KMS-11 (cell line): ENCODE results near the gene MYOD1.

ENCODE experiments used
- H2AFZ ChIP-seq: fragments of 200-600 bp; sonication (generic); 2 replicates; pipeline ENCODE4 v1.6.1; 2016; ENCODE audit warnings: antibody characterized with exemption, mixed run types, low read depth
- H3K27ac ChIP-seq: fragments of 200-600 bp; sonication (generic); 2 replicates; pipeline ENCODE4 v1.6.1; 2016; ENCODE audit warnings: mild to moderate bottlenecking, mixed run types
- H3K27me3 ChIP-seq: fragments of 200-600 bp; sonication (generic); 2 replicates; pipeline ENCODE4 v1.6.1; 2017; ENCODE audit warnings: mild to moderate bottlenecking, low read depth, mixed run types, moderate library complexity; ENCODE audit not compliant: insufficient read depth
- H3K36me3 ChIP-seq: fragments of 200-600 bp; sonication (generic); 2 replicates; pipeline ENCODE4 v1.6.1; 2017; ENCODE audit warnings: mild to moderate bottlenecking, mixed run types; ENCODE audit not compliant: insufficient read depth
- H3K4me1 ChIP-seq: fragments of 200-600 bp; sonication (generic); 2 replicates; pipeline ENCODE4 v1.6.1; 2016; ENCODE audit warnings: mild to moderate bottlenecking, low read depth, mixed run types; ENCODE audit not compliant: poor library complexity, severe bottlenecking
- H3K4me2 ChIP-seq: fragments of 200-600 bp; sonication (generic); 2 replicates; pipeline ENCODE4 v1.7.0; 2016; ENCODE audit warnings: mild to moderate bottlenecking, mixed run types
- H3K4me3 ChIP-seq: fragments of 200-600 bp; sonication (generic); IDR thresholded peaks from 2 replicates; pipeline ENCODE4 v1.6.1; 2017; ENCODE audit warnings: low read depth, low read length, mixed read lengths; ENCODE audit not compliant: insufficient read depth
- H3K79me2 ChIP-seq: fragments of 200-600 bp; sonication (generic); 2 replicates; pipeline ENCODE4 v1.6.1; 2016; ENCODE audit warnings: low read depth, mixed run types; ENCODE audit not compliant: insufficient read depth
- H3K9ac ChIP-seq: fragments of 200-600 bp; sonication (generic); 2 replicates; pipeline ENCODE4 v1.6.1; 2016; ENCODE audit warnings: mild to moderate bottlenecking, mixed run types
- H4K20me1 ChIP-seq: fragments of 200-600 bp; sonication (generic); 2 replicates; pipeline ENCODE4 v1.6.1; 2016; ENCODE audit warnings: mild to moderate bottlenecking, mixed run types; ENCODE audit not compliant: insufficient read depth
- TF ChIP-seq, protein P1 (sequence below): fragments of 200-600 bp; sonication (generic); conservative IDR thresholded peaks from 2 replicates; pipeline ENCODE4 v1.6.1; 2017; ENCODE audit warnings: low read depth, mild to moderate bottlenecking, antibody characterized with exemption, low read length, moderate library complexity, mixed read lengths

Gene MYOD1

GRCh38 chr11:17719938-17720795 is 796 bp downstream of the MYOD1 start:
- Histone ChIP-seq H3K9ac (no peak overlapping the region), H3K36me3 (no peaks in the 10 kb centered on the region), H3K27ac (no peak overlapping the region), H4K20me1 (no peaks in the 10 kb centered on the region), H3K4me2 (no peak overlapping the region), H3K4me3 (no peak overlapping the region), H3K4me1 (no peaks in the 10 kb centered on the region), H3K79me2 (no peaks in the 10 kb centered on the region), H3K27me3 (no peaks in the 10 kb centered on the region), H2AFZ (no peak overlapping the region)
- TF ChIP-seq, protein P1, sequence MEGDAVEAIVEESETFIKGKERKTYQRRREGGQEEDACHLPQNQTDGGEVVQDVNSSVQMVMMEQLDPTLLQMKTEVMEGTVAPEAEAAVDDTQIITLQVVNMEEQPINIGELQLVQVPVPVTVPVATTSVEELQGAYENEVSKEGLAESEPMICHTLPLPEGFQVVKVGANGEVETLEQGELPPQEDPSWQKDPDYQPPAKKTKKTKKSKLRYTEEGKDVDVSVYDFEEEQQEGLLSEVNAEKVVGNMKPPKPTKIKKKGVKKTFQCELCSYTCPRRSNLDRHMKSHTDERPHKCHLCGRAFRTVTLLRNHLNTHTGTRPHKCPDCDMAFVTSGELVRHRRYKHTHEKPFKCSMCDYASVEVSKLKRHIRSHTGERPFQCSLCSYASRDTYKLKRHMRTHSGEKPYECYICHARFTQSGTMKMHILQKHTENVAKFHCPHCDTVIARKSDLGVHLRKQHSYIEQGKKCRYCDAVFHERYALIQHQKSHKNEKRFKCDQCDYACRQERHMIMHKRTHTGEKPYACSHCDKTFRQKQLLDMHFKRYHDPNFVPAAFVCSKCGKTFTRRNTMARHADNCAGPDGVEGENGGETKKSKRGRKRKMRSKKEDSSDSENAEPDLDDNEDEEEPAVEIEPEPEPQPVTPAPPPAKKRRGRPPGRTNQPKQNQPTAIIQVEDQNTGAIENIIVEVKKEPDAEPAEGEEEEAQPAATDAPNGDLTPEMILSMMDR = no peak

GRCh38 chr11:17720796-17721171 is 1.4 kb downstream of the MYOD1 start:
- no peak overlapping the region for H3K4me3 ChIP-seq

GRCh38 chr11:17721242-17721999 is 2.0 kb downstream of the MYOD1 start:
- Histone ChIP-seq H3K9ac (no peak overlapping the region), H2AFZ (no peak overlapping the region), H3K79me2 (no peaks in the 10 kb centered on the region), H3K4me3 (no peak overlapping the region), H3K36me3 (no peaks in the 10 kb centered on the region), H3K27me3 (no peaks in the 10 kb centered on the region), H3K27ac (no peak overlapping the region), H3K4me2 (no peak overlapping the region), H3K4me1 (no peaks in the 10 kb centered on the region), H4K20me1 (no peaks in the 10 kb centered on the region)
- TF ChIP-seq, protein P1 = no peak

More at GRCh38 chr11:17720796-17721171, 1.4 kb downstream of the MYOD1 start:
- no peak overlapping the region for H3K4me2 ChIP-seq
- no peak overlapping the region for H2AFZ ChIP-seq
- H3K9ac ChIP-seq = no peak overlapping the region
- H4K20me1 ChIP-seq = no peaks in the 10 kb centered on the region
- H3K27me3 ChIP-seq = no peaks in the 10 kb centered on the region
- no peaks in the 10 kb centered on the region for H3K4me1 ChIP-seq
- TF ChIP-seq, protein P1 = no peak
- no peak overlapping the region for H3K27ac ChIP-seq
- no peaks in the 10 kb centered on the region for H3K79me2 ChIP-seq
- H3K36me3 ChIP-seq = no peaks in the 10 kb centered on the region

DNA sequence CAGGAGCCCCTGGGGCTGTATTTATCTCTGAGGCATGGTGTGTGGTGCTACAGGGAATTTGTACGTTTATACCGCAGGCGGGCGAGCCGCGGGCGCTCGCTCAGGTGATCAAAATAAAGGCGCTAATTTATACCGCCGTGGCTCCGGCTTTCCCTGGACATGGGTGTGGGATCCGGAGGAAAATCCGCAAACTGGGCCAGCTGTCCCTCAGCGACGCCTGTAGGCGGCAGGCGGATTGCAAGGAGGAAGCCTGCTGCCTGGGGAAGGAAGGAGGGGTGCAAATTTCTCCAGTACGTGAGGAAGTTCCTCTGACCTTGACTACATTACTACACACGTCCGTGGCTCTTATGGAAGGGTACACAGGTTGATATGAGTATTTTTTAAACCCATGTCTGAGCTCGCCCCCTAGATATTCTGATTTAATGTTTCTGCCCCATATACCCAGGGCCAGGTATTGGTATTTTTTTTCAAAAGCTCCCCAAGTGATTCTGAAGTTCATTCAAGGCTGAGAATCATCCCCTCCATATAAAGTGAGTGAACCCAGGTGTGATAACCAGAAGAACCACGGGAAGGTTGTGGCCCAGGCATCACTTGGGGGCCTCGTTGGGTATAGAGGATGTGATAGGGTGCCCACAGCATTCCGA is 2.8 kb downstream of the MYOD1 start:
- no peak overlapping the region for H3K27ac ChIP-seq
- H3K9ac ChIP-seq = no peak overlapping the region
- no peaks in the 10 kb centered on the region for H3K79me2 ChIP-seq
- no peak overlapping the region for H3K4me3 ChIP-seq
- no peak overlapping the region for H2AFZ ChIP-seq
- no peak overlapping the region for H3K4me2 ChIP-seq
- TF ChIP-seq, protein P1 = no peak
- no peaks in the 10 kb centered on the region for H3K36me3 ChIP-seq
- H3K4me1 ChIP-seq = no peaks in the 10 kb centered on the region
- no peaks in the 10 kb centered on the region for H3K27me3 ChIP-seq
- no peaks in the 10 kb centered on the region for H4K20me1 ChIP-seq
